ENCODE results near the gene OR10A4. TPM values are rescaled to one million over a fixed set of nuclear protein-coding genes. Genes with fewer than 3 reads are reported as not detected.

The OR10A4 gene
- total and polyA plus RNA-seq, 9 of the 15 experiments (the other 6 are each of a cell fraction or from before 2014, with no cell fraction given): not detected

DNA sequence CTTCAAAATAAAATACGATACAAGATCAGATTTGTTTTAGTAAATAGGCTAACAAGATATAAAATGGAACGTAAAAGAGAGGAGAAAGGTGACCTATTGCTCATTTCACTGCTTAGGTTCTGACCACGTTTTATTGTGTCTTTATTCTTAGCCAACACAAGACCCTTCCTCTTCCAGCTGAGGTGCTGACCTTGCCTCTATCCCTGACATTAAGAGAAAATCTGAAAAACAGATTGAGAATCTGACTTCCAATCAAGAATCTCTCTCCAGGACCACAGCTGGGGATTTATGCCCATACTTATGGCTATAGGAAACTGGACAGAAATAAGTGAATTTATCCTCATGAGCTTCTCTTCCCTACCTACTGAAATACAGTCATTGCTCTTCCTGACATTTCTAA is 31.0 kb upstream of the OR10A4 start, which contains the start of gene OR10A5:
OR10A5 (plus strand) TSS at position 301 of the 400 bp plus-strand sequence; CDS start at position 301, 0 bp downstream.
- Histone ChIP-seq H3K9me3 (replicated peaks; ENCODE audit: control insufficient read depth, insufficient read depth, low read depth, low read length) (no peaks in the 10 kb centered on the region), H3K27ac (ENCODE audit: extremely low read depth, low read depth, low read length) (no peak within 1 kb of the TSS), H3K27me3 (ENCODE audit: control insufficient read depth in 2 of 2, insufficient read depth in 2 of 2, low read length in 2 of 2) (no peaks in the 10 kb centered on the region), H2AFZ (ENCODE audit: low read depth, low read length) (no peak within 1 kb of the TSS), H3K9me1 (ENCODE audit: control insufficient read depth, insufficient read depth, low read length) (no peaks in the 10 kb centered on the region), H3K4me2 (ENCODE audit: insufficient read depth, low read length) (no peak within 1 kb of the TSS), H3K79me2 (ENCODE audit: control insufficient read depth, insufficient read depth, low read length) (no peaks in the 10 kb centered on the region), H4K20me1 (replicated peaks; ENCODE audit: control insufficient read depth, insufficient read depth, low read length) (no peaks in the 10 kb centered on the region), H3K4me3 (no peak within 1 kb of the TSS), H3K9ac (ENCODE audit: insufficient read depth in 1 of 2, low read depth in 2 of 2, low read length in 2 of 2) (no peak within 1 kb of the TSS), H3K36me3 (ENCODE audit: control insufficient read depth, insufficient read depth, low read length) (no peaks in the 10 kb centered on the region), H3K4me1 (replicated peaks in 1 of 2; ENCODE audit: control insufficient read depth in 2 of 2, insufficient read depth in 2 of 2, low read length in 2 of 2) (no peaks in the 10 kb centered on the region)
- ChIA-PET POLR2A (no interaction called here), CTCF (ENCODE audit: low intra/inter-chr PET ratio) (no interaction called here)
- BruUV-seq (replicated peaks): no TSS peak
- FAIRE-seq (no peak), ATAC-seq (no peak), DNase-seq (ENCODE audit: extremely low read depth in 1 of 4, low spot score in 3 of 4) (no peak)
- in situ Hi-C loops (cut with MboI): no loop called here
- TF ChIP-seq, protein P1, sequence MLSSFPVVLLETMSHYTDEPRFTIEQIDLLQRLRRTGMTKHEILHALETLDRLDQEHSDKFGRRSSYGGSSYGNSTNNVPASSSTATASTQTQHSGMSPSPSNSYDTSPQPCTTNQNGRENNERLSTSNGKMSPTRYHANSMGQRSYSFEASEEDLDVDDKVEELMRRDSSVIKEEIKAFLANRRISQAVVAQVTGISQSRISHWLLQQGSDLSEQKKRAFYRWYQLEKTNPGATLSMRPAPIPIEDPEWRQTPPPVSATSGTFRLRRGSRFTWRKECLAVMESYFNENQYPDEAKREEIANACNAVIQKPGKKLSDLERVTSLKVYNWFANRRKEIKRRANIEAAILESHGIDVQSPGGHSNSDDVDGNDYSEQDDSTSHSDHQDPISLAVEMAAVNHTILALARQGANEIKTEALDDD (IDR thresholded peaks at IDR 0.05): no peak
- TF ChIP-seq SIRT6 (IDR thresholded peaks at IDR 0.05; ENCODE audit: low read depth, low read length) (no peak), FOS (IDR thresholded peaks at IDR 0.05; ENCODE audit: extremely low read depth, insufficient read length) (no peak), TBL1XR1 (IDR thresholded peaks at IDR 0.05; ENCODE audit: low read length in 2 of 2) (no peak), PML (IDR thresholded peaks at IDR 0.05; ENCODE audit: low read length) (no peak), ZNF668 (CRISPR knock-in tag; IDR thresholded peaks at IDR 0.05) (no peak), SAFB (IDR thresholded peaks at IDR 0.05; ENCODE audit: borderline replicate concordance, low read depth, low read length) (no peak), PHF8 (IDR thresholded peaks at IDR 0.05; ENCODE audit: borderline replicate concordance, low read length) (no peak), NONO (IDR thresholded peaks at IDR 0.05; ENCODE audit: low read depth in 2 of 2, low read length in 1 of 2) (no peak), TEAD1 (CRISPR knock-in tag; IDR thresholded peaks at IDR 0.05) (no peak), ESRRA (IDR thresholded peaks at IDR 0.05; ENCODE audit: borderline replicate concordance, low read depth) (no peak), ZNF551 (CRISPR knock-in tag; IDR thresholded peaks at IDR 0.05) (no peak)
- TF ChIP-seq, protein P2, sequence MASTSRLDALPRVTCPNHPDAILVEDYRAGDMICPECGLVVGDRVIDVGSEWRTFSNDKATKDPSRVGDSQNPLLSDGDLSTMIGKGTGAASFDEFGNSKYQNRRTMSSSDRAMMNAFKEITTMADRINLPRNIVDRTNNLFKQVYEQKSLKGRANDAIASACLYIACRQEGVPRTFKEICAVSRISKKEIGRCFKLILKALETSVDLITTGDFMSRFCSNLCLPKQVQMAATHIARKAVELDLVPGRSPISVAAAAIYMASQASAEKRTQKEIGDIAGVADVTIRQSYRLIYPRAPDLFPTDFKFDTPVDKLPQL (IDR thresholded peaks at IDR 0.05; ENCODE audit: extremely low read depth, insufficient read length): no peak
- TF ChIP-seq, protein P3, sequence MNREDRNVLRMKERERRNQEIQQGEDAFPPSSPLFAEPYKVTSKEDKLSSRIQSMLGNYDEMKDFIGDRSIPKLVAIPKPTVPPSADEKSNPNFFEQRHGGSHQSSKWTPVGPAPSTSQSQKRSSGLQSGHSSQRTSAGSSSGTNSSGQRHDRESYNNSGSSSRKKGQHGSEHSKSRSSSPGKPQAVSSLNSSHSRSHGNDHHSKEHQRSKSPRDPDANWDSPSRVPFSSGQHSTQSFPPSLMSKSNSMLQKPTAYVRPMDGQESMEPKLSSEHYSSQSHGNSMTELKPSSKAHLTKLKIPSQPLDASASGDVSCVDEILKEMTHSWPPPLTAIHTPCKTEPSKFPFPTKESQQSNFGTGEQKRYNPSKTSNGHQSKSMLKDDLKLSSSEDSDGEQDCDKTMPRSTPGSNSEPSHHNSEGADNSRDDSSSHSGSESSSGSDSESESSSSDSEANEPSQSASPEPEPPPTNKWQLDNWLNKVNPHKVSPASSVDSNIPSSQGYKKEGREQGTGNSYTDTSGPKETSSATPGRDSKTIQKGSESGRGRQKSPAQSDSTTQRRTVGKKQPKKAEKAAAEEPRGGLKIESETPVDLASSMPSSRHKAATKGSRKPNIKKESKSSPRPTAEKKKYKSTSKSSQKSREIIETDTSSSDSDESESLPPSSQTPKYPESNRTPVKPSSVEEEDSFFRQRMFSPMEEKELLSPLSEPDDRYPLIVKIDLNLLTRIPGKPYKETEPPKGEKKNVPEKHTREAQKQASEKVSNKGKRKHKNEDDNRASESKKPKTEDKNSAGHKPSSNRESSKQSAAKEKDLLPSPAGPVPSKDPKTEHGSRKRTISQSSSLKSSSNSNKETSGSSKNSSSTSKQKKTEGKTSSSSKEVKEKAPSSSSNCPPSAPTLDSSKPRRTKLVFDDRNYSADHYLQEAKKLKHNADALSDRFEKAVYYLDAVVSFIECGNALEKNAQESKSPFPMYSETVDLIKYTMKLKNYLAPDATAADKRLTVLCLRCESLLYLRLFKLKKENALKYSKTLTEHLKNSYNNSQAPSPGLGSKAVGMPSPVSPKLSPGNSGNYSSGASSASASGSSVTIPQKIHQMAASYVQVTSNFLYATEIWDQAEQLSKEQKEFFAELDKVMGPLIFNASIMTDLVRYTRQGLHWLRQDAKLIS (CRISPR knock-in tag; IDR thresholded peaks at IDR 0.05): no peak
- TF ChIP-seq, protein P4, sequence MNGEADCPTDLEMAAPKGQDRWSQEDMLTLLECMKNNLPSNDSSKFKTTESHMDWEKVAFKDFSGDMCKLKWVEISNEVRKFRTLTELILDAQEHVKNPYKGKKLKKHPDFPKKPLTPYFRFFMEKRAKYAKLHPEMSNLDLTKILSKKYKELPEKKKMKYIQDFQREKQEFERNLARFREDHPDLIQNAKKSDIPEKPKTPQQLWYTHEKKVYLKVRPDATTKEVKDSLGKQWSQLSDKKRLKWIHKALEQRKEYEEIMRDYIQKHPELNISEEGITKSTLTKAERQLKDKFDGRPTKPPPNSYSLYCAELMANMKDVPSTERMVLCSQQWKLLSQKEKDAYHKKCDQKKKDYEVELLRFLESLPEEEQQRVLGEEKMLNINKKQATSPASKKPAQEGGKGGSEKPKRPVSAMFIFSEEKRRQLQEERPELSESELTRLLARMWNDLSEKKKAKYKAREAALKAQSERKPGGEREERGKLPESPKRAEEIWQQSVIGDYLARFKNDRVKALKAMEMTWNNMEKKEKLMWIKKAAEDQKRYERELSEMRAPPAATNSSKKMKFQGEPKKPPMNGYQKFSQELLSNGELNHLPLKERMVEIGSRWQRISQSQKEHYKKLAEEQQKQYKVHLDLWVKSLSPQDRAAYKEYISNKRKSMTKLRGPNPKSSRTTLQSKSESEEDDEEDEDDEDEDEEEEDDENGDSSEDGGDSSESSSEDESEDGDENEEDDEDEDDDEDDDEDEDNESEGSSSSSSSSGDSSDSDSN (IDR thresholded peaks at IDR 0.05; ENCODE audit: borderline replicate concordance in 1 of 2, low read depth in 2 of 2, low read length in 2 of 2): no peak
- intact Hi-C loops (cut with micrococcal nuclease): no loop called here
- WGBS (ENCODE audit: insufficient coverage, low coverage, missing lambda C conversion rate): 0% methylated on average over 3 of the region's 3 CpGs
